ENCODE data around the gene NFATC2IP. TPM values are rescaled to one million over a fixed set of nuclear protein-coding genes. Genes with fewer than 3 reads are reported as not detected.

Gene NFATC2IP
- polyA plus RNA-seq, 1 donor from 2014 or later, result 39.1 TPM

DNA sequence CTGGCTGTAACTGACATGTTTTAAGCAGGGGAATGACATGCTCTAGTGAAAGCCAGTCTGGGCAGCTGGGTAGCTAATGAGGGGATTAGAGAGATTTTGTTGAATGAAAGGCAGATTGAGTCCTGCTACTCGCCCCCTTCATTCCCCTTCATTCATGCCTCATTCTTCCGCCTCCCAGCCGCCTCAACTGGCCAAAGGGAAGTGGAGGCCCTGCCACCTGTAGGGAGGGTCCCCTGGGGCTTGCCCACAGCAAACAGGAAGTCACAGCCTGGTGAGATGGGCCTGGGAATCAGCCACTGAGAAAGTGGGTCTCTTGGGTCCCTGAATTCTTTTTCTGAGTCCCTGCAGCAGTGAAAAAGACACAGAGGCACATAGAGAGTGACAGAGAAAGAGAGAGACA lies 20.1 kb upstream of the NFATC2IP start:
- Histone ChIP-seq H3K9ac (ENCODE audit: low read length) (no peak overlapping the region), H3K27me3 (ENCODE audit: insufficient read depth, low read depth, low read length) (no peaks in the 10 kb centered on the region), H3K4me3 (ENCODE audit: low read length) (no peak overlapping the region), H3F3A (ENCODE audit: insufficient read depth, low read length, poor library complexity, severe bottlenecking) (no peaks in the 10 kb centered on the region), H4K20me1 (ENCODE audit: insufficient read depth) (no peaks in the 10 kb centered on the region), H2AFZ (ENCODE audit: low read depth, low read length) (no peak overlapping the region), H3K4me2 (ENCODE audit: low read length) (no peak overlapping the region), H3K79me2 (replicated peaks; ENCODE audit: insufficient read depth, low read length) (no peaks in the 10 kb centered on the region), H3K27ac (ENCODE audit: low read length) (no peak overlapping the region), H3K36me3 (ENCODE audit: insufficient read depth, low read length) (no peaks in the 10 kb centered on the region), H3K9me3 (ENCODE audit: low read length) (no peaks in the 10 kb centered on the region), H3K9me2 (ENCODE audit: insufficient read depth, low read length) (no peaks in the 10 kb centered on the region)
- TF ChIP-seq POLR2AphosphoS5 (IDR thresholded peaks at IDR 0.05) (no peak), EP300 (conservative IDR thresholded peaks at IDR 0.05; ENCODE audit: poor library complexity, severe bottlenecking) (no peak), EZH2 (IDR thresholded peaks at IDR 0.05; ENCODE audit: borderline replicate concordance, insufficient read depth, low read length, poor library complexity, severe bottlenecking) (no peak), MXI1 (conservative IDR thresholded peaks at IDR 0.05; ENCODE audit: poor library complexity, severe bottlenecking) (no peak), SMC3 (conservative IDR thresholded peaks at IDR 0.05; ENCODE audit: poor library complexity) (no peak), TAF1 (IDR thresholded peaks at IDR 0.05; ENCODE audit: low read depth) (no peak), RAD21 (conservative IDR thresholded peaks at IDR 0.05) (no peak)
- TF ChIP-seq, protein P1, sequence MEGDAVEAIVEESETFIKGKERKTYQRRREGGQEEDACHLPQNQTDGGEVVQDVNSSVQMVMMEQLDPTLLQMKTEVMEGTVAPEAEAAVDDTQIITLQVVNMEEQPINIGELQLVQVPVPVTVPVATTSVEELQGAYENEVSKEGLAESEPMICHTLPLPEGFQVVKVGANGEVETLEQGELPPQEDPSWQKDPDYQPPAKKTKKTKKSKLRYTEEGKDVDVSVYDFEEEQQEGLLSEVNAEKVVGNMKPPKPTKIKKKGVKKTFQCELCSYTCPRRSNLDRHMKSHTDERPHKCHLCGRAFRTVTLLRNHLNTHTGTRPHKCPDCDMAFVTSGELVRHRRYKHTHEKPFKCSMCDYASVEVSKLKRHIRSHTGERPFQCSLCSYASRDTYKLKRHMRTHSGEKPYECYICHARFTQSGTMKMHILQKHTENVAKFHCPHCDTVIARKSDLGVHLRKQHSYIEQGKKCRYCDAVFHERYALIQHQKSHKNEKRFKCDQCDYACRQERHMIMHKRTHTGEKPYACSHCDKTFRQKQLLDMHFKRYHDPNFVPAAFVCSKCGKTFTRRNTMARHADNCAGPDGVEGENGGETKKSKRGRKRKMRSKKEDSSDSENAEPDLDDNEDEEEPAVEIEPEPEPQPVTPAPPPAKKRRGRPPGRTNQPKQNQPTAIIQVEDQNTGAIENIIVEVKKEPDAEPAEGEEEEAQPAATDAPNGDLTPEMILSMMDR (IDR thresholded peaks at IDR 0.05; ENCODE audit: poor library complexity, severe bottlenecking), result no peak
- TF ChIP-seq, protein P2, sequence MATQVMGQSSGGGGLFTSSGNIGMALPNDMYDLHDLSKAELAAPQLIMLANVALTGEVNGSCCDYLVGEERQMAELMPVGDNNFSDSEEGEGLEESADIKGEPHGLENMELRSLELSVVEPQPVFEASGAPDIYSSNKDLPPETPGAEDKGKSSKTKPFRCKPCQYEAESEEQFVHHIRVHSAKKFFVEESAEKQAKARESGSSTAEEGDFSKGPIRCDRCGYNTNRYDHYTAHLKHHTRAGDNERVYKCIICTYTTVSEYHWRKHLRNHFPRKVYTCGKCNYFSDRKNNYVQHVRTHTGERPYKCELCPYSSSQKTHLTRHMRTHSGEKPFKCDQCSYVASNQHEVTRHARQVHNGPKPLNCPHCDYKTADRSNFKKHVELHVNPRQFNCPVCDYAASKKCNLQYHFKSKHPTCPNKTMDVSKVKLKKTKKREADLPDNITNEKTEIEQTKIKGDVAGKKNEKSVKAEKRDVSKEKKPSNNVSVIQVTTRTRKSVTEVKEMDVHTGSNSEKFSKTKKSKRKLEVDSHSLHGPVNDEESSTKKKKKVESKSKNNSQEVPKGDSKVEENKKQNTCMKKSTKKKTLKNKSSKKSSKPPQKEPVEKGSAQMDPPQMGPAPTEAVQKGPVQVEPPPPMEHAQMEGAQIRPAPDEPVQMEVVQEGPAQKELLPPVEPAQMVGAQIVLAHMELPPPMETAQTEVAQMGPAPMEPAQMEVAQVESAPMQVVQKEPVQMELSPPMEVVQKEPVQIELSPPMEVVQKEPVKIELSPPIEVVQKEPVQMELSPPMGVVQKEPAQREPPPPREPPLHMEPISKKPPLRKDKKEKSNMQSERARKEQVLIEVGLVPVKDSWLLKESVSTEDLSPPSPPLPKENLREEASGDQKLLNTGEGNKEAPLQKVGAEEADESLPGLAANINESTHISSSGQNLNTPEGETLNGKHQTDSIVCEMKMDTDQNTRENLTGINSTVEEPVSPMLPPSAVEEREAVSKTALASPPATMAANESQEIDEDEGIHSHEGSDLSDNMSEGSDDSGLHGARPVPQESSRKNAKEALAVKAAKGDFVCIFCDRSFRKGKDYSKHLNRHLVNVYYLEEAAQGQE (IDR thresholded peaks at IDR 0.05; ENCODE audit: borderline replicate concordance), result no peak

DNA sequence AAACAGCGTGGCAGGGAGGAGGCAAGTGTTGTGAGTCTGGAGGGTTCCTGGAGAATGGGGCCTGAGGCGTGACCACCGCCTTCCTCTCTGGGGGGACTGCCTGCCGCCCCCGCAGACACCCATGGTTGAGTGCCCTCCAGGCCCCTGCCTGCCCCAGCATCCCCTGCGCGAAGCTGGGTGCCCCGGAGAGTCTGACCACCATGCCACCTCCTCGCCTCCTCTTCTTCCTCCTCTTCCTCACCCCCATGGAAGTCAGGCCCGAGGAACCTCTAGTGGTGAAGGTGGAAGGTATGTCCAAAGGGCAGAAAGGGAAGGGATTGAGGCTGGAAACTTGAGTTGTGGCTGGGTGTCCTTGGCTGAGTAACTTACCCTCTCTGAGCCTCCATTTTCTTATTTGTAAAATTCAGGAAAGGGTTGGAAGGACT lies 18.9 kb upstream of the NFATC2IP start, which contains the start of gene CD19:
Gene CD19 (plus strand): TSS at position 171 of the 425 bp plus-strand sequence. CDS start 30 bp downstream, at position 201.
- no peaks in the 10 kb centered on the region for H3K36me3 ChIP-seq (ENCODE audit: insufficient read depth, low read length)
- H3K4me3 ChIP-seq (ENCODE audit: low read length), result no peak within 1 kb of the TSS
- no peak within 1 kb of the TSS for H2AFZ ChIP-seq (ENCODE audit: low read depth, low read length)
- H3K4me2 ChIP-seq (ENCODE audit: low read length), result no peak within 1 kb of the TSS
- no peaks in the 10 kb centered on the region for H3K79me2 ChIP-seq (replicated peaks; ENCODE audit: insufficient read depth, low read length)
- H3K27me3 ChIP-seq (ENCODE audit: insufficient read depth, low read depth, low read length), result no peaks in the 10 kb centered on the region
- H3K9ac ChIP-seq (ENCODE audit: low read length), result no peak within 1 kb of the TSS
- no peaks in the 10 kb centered on the region for H3K9me2 ChIP-seq (ENCODE audit: insufficient read depth, low read length)
- no peaks in the 10 kb centered on the region for H3K9me3 ChIP-seq (ENCODE audit: low read length)
- H3K27ac ChIP-seq (ENCODE audit: low read length), result no peak within 1 kb of the TSS
- no peak for TF ChIP-seq RAD21 (conservative IDR thresholded peaks at IDR 0.05)
- TF ChIP-seq, protein P1 (IDR thresholded peaks at IDR 0.05; ENCODE audit: poor library complexity, severe bottlenecking), result no peak
- no peak for TF ChIP-seq EP300 (conservative IDR thresholded peaks at IDR 0.05; ENCODE audit: poor library complexity, severe bottlenecking)
- TF ChIP-seq TAF1 (IDR thresholded peaks at IDR 0.05; ENCODE audit: low read depth), result no peak
- no peak for TF ChIP-seq SMC3 (conservative IDR thresholded peaks at IDR 0.05; ENCODE audit: poor library complexity)
- TF ChIP-seq POLR2AphosphoS5 (IDR thresholded peaks at IDR 0.05), result no peak
- no peak for TF ChIP-seq MXI1 (conservative IDR thresholded peaks at IDR 0.05; ENCODE audit: poor library complexity, severe bottlenecking)
- TF ChIP-seq, protein P2 (IDR thresholded peaks at IDR 0.05; ENCODE audit: borderline replicate concordance), result no peak
- TF ChIP-seq EZH2 (IDR thresholded peaks at IDR 0.05; ENCODE audit: borderline replicate concordance, insufficient read depth, low read length, poor library complexity, severe bottlenecking), result no peak
- no peaks in the 10 kb centered on the region for H3F3A ChIP-seq (ENCODE audit: insufficient read depth, low read length, poor library complexity, severe bottlenecking)
- H4K20me1 ChIP-seq (ENCODE audit: insufficient read depth), result no peaks in the 10 kb centered on the region

Measured in neural cell (in vitro differentiated cells).